ENCODE results near the gene CSNK1A1L. TPM values are rescaled to one million over a fixed set of nuclear protein-coding genes. Genes with fewer than 3 reads are reported as not detected.

CSNK1A1L gene
- total and polyA plus RNA-seq, 2 donors (not counting 1 experiment from before 2014, with no cell fraction given) = not detected

GRCh38 chr13:37101201-37101600 is 4.3 kb downstream of the CSNK1A1L start:
- H3K9ac ChIP-seq (ENCODE audit: low read length) = no peak overlapping the region
- DNase-seq = no peak
- no peaks in the 10 kb centered on the region for H4K20me1 ChIP-seq (ENCODE audit: control insufficient read depth, insufficient read depth, low read length, poor library complexity, severe bottlenecking)
- ATAC-seq (ENCODE audit: low read depth) = no peak
- Mint-ChIP-seq H3K27me3 (peaks cover 10% of the 10 kb centered on the region), H3K27ac (no peak overlapping the region), H3K4me3 (no peak overlapping the region), H3K9me3 (ENCODE audit: insufficient read depth) (no peaks in the 10 kb centered on the region), H3K4me1 (no peaks in the 10 kb centered on the region)
- 88% methylated on average over 1 of the region's 1 CpG for WGBS (ENCODE audit: insufficient coverage)
- ChIA-PET POLR2A (no interaction called here), CTCF (no interaction called here)
- no peaks in the 10 kb centered on the region for H3K4me1 ChIP-seq (ENCODE audit: control insufficient read depth in 2 of 2, insufficient read depth in 2 of 2, low read length in 2 of 2)
- TF ChIP-seq CTCF (IDR thresholded peaks at IDR 0.05) (no peak), EZH2 (IDR thresholded peaks at IDR 0.05; ENCODE audit: borderline replicate concordance, insufficient read depth, low read depth, low read length, poor library complexity, severe bottlenecking) (no peak)
- H3K4me3 ChIP-seq (ENCODE audit: control extremely low read depth in 1 of 5, extremely low read depth in 1 of 5, insufficient read depth in 1 of 5, low read depth in 2 of 5, low read length in 4 of 5) = no peak overlapping the region
- peaks cover 0 to 5% (median 0%) of the 10 kb centered on the region in 3 donors for H3K9me3 ChIP-seq (ENCODE audit: control extremely low read depth in 1 of 3, control insufficient read depth in 2 of 3, insufficient read depth in 1 of 3, low read length in 2 of 3)
- no peak overlapping the region for H3K4me2 ChIP-seq (replicated peaks; ENCODE audit: low read depth, low read length, poor library complexity, severe bottlenecking)
- no peaks in the 10 kb centered on the region for H3K36me3 ChIP-seq (replicated peaks in 1 of 2; ENCODE audit: control extremely low read depth in 1 of 2, control insufficient read depth in 1 of 2, extremely low read depth in 1 of 2, insufficient read depth in 2 of 2, low read length in 1 of 2)
- intact Hi-C loops (cut with micrococcal nuclease) = no loop called here
- peaks cover 0 to 4% (median 0%) of the 10 kb centered on the region in 4 experiments for H3K27me3 ChIP-seq (replicated peaks in 1 of 4; ENCODE audit: control extremely low read depth in 1 of 4, control insufficient read depth in 3 of 4, insufficient read depth in 4 of 4, low read length in 3 of 4)
- no peaks in the 10 kb centered on the region for H3K79me2 ChIP-seq (ENCODE audit: control insufficient read depth, insufficient read depth, low read length)
- H2AFZ ChIP-seq (ENCODE audit: insufficient read depth, low read depth, low read length, poor library complexity, severe bottlenecking) = no peak overlapping the region
- H3K27ac ChIP-seq (ENCODE audit: low read length in 2 of 2) = no peak overlapping the region

- intact Hi-C loops (cut with micrococcal nuclease) = no loop called here
- H3K27me3 Mint-ChIP-seq = peaks cover 10% of the 10 kb centered on the region
- H3K79me2 ChIP-seq (ENCODE audit: control insufficient read depth, insufficient read depth, low read length) = no peaks in the 10 kb centered on the region
- no peak overlapping the region for H3K9ac ChIP-seq (ENCODE audit: low read length)
- no peak overlapping the region for H3K27ac ChIP-seq (ENCODE audit: low read length in 2 of 2)
- ATAC-seq (ENCODE audit: low read depth) = no peak
- no peak overlapping the region for H3K4me2 ChIP-seq (replicated peaks; ENCODE audit: low read depth, low read length, poor library complexity, severe bottlenecking)
- H3K4me3 Mint-ChIP-seq = no peak overlapping the region
- H2AFZ ChIP-seq (ENCODE audit: insufficient read depth, low read depth, low read length, poor library complexity, severe bottlenecking) = no peak overlapping the region
- H3K9me3 ChIP-seq (ENCODE audit: control extremely low read depth in 1 of 3, control insufficient read depth in 2 of 3, insufficient read depth in 1 of 3, low read length in 2 of 3) = peaks cover 0 to 5% (median 0%) of the 10 kb centered on the region in 3 donors
- H3K4me1 Mint-ChIP-seq = no peaks in the 10 kb centered on the region
- H3K4me1 ChIP-seq (ENCODE audit: control insufficient read depth in 2 of 2, insufficient read depth in 2 of 2, low read length in 2 of 2) = no peaks in the 10 kb centered on the region
- H4K20me1 ChIP-seq (ENCODE audit: control insufficient read depth, insufficient read depth, low read length, poor library complexity, severe bottlenecking) = no peaks in the 10 kb centered on the region
- no peak overlapping the region for H3K27ac Mint-ChIP-seq
- ChIA-PET POLR2A (no interaction called here), CTCF (no interaction called here)
- H3K4me3 ChIP-seq (ENCODE audit: control extremely low read depth in 1 of 5, extremely low read depth in 1 of 5, insufficient read depth in 1 of 5, low read depth in 2 of 5, low read length in 4 of 5) = no peak overlapping the region
- H3K27me3 ChIP-seq (replicated peaks in 1 of 4; ENCODE audit: control extremely low read depth in 1 of 4, control insufficient read depth in 3 of 4, insufficient read depth in 4 of 4, low read length in 3 of 4) = peaks cover 0 to 4% (median 0%) of the 10 kb centered on the region in 4 experiments
- TF ChIP-seq CTCF (IDR thresholded peaks at IDR 0.05) (no peak), EZH2 (IDR thresholded peaks at IDR 0.05; ENCODE audit: borderline replicate concordance, insufficient read depth, low read depth, low read length, poor library complexity, severe bottlenecking) (no peak)
- no peaks in the 10 kb centered on the region for H3K9me3 Mint-ChIP-seq (ENCODE audit: insufficient read depth)
- DNase-seq = no peak
- no peaks in the 10 kb centered on the region for H3K36me3 ChIP-seq (replicated peaks in 1 of 2; ENCODE audit: control extremely low read depth in 1 of 2, control insufficient read depth in 1 of 2, extremely low read depth in 1 of 2, insufficient read depth in 2 of 2, low read length in 1 of 2)
These were observed 4.7 kb downstream of the CSNK1A1L start for GRCh38 chr13:37100731-37101130.

All from B cell (primary cell).